Activated CD8-positive, alpha-beta T cell treated with anti-CD3 and anti-CD28 coated beads, Interleukin-2, amount 10 ng/mL, durations not matched to agents 7 days and 5 days (primary cell): ENCODE data around the gene AK3. TPM values are rescaled to one million over a fixed set of nuclear protein-coding genes. Genes with fewer than 3 reads are reported as not detected.
A peak's percentile ranks its signal among the peaks of the same experiment; 100 is the strongest.

Experiments used
- ATAC-seq: fragments of 150-1000 bp; cut with Tn5 transposase; one replicate; pipeline ENCODE4 v1.10.0; 2021; ENCODE audit warnings: moderate library complexity
- CTCF ChIA-PET: fragments of 350-600 bp; sonication (Branson Sonifier 250); formaldehyde crosslinking; loops from one replicate; lab custom pipeline; 2021; ENCODE audit warnings: antibody characterized with exemption; lab: Charles Lee
- POLR2A ChIA-PET: fragments of 350-600 bp; sonication (Branson Sonifier 250); formaldehyde crosslinking; loops from one replicate; lab custom pipeline; 2021; ENCODE audit warnings: antibody characterized with exemption; lab: Charles Lee
- DNase-seq: peaks from one replicate; pipeline ENCODE4 v3.0.0-alpha.2; 2020
- H3K27ac Mint-ChIP-seq: one replicate; pipeline ENCODE4 v1.8.0; 2021; ENCODE audit warnings: mild to moderate bottlenecking, mixed read lengths
- H3K27me3 Mint-ChIP-seq: one replicate; pipeline ENCODE4 v1.8.0; 2021; ENCODE audit warnings: low read depth, mixed read lengths
- H3K36me3 Mint-ChIP-seq: one replicate; pipeline ENCODE4 v1.8.0; 2021; ENCODE audit warnings: low read depth, mixed read lengths
- H3K4me1 Mint-ChIP-seq: one replicate; pipeline ENCODE4 v1.8.0; 2021; ENCODE audit warnings: low read depth, mixed read lengths
- H3K4me3 Mint-ChIP-seq: one replicate; pipeline ENCODE4 v1.8.0; 2021; ENCODE audit warnings: mild to moderate bottlenecking, mixed read lengths
- H3K9me3 Mint-ChIP-seq: one replicate; pipeline ENCODE4 v1.8.0; 2022; ENCODE audit warnings: mixed read lengths; ENCODE audit not compliant: insufficient read depth
- total RNA-seq, 2 experiments: library from RNA; stranded (reverse); gene quantifications; one replicate each; pipeline ENCODE4 v1.2.3, GENCODE V29; 2021

The AK3 gene
- total RNA-seq, 2 experiments from 2014 or later: 34.8 to 35.4 TPM

DNA sequence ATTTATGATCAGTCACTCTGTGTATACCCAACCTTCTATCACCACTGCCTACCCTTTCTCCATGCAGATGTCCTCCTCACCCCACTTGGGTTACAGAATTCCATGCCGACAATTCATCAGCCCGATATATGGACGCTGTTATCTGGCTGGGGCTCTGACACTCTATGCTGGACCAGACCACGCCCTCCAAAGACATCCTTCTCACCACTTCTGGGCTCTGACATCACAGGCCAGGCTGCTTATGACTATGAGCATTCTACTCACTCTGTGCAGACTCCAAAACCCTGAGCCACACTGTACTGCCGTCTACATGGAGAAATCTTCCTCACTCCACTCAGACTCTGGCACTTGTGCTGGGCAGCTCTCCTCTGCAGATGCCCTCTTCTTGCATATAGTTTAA, 7.6 kb upstream of the AK3 start:
- peaks cover 2% of the 10 kb centered on the region for H3K27me3 Mint-ChIP-seq
- no peak overlapping the region for H3K4me3 Mint-ChIP-seq
- ChIA-PET CTCF (interaction anchor here (0.9 to 2.3 kb wide), 4 partner anchors 11 to 144 kb away, joined by 3 to 14 read pairs (median 6); no protein-coding TSS in a partner anchor), POLR2A (interaction anchor here (1.8 kb wide), 1 partner anchor 8 kb away, joined by 9 read pairs; the partner anchor contains the start of gene AK3)
- DNase-seq: no peak
- peaks cover 2% of the 10 kb centered on the region for H3K4me1 Mint-ChIP-seq
- no peak overlapping the region for H3K27ac Mint-ChIP-seq
- H3K9me3 Mint-ChIP-seq: no peaks in the 10 kb centered on the region
- no peaks in the 10 kb centered on the region for H3K36me3 Mint-ChIP-seq
- no peak for ATAC-seq

GRCh38 chr9:4746278-4747030, 5.5 kb upstream of the AK3 start:
- no peaks in the 10 kb centered on the region for H3K9me3 Mint-ChIP-seq
- H3K27me3 Mint-ChIP-seq: no peaks in the 10 kb centered on the region
- H3K27ac Mint-ChIP-seq: no peak overlapping the region
- ChIA-PET CTCF (interaction anchor here (0.9 to 2.1 kb wide), 4 partner anchors 13 to 242 kb away, joined by 3 to 13 read pairs (median 5); partner anchors contain the start of gene RCL1), POLR2A (no interaction called here)
- no peak for ATAC-seq
- H3K4me3 Mint-ChIP-seq: no peak overlapping the region
- H3K36me3 Mint-ChIP-seq: no peaks in the 10 kb centered on the region
- DNase-seq: no peak
- H3K4me1 Mint-ChIP-seq: peaks cover 10% of the 10 kb centered on the region

DNA sequence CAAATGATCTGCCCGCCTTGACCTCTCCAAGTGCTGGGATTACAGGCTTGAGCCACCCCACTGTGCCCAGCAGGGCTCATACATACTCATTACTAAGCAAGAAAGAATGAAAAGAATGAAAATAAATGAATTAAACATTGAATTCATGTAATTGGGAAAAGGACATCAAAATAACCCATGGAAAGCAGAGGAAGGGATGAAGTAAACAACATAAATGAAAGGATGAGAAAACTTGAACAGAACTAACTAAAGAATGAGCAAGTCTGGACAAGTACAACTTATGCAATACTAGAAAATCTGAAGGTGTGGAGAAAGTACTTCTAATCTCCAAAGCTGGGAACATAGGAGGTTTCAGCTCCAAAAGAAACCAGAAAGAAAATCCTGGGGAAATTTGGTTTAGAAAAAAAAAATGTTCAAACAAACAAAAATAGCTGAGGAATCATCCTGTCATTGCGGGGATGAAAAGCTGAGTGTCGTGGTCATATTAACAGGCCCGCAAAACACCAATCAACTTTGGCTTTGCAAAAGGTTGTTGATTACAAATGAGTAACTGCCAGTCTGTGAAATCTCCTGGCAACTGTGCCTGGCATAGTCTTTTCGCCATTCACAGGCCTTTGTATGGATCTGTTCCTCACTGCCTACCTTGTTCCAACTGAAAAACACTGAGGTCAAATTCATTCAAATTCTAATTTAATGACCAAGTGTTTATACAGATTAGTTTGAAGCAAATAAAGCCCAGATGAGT, 2.3 kb upstream of the AK3 start:
- DNase-seq: no peak
- Mint-ChIP-seq H3K27ac (no peak overlapping the region), H3K9me3 (no peaks in the 10 kb centered on the region), H3K36me3 (peaks cover 6% of the 10 kb centered on the region), H3K4me1 (peaks cover 21% of the 10 kb centered on the region), H3K4me3 (no peak overlapping the region), H3K27me3 (no peaks in the 10 kb centered on the region)
- no peak for ATAC-seq
- ChIA-PET POLR2A (no interaction called here), CTCF (interaction anchor here (1.2 to 2.0 kb wide), 3 partner anchors 16 to 138 kb away, joined by 4 to 5 read pairs (median 5); partner anchors contain the start of gene CDC37L1)

DNA sequence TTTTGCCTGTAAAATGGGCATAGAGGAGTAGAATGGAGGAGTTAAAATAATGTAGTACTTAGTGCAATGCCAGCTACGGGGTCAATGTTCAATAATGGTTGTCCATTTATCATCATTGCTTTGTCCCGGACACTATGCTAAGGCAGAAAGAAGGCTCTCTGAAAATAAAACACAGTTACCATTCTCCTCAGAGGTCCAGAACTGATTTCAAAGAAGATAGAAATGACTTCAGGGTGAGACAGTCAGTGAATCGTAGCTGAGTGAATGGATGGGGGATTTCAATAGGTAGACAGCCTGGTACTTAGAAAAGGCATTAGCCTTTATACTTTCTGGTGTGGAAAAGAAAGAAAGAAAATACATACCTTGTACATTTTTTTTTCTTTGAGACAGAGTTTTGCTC, 1.2 kb upstream of the AK3 start:
- no peak overlapping the region for H3K27ac Mint-ChIP-seq
- POLR2A ChIA-PET: interaction anchor here (1.8 kb wide), 1 partner anchor 60 kb away, joined by 7 read pairs; no protein-coding TSS in a partner anchor

DNA sequence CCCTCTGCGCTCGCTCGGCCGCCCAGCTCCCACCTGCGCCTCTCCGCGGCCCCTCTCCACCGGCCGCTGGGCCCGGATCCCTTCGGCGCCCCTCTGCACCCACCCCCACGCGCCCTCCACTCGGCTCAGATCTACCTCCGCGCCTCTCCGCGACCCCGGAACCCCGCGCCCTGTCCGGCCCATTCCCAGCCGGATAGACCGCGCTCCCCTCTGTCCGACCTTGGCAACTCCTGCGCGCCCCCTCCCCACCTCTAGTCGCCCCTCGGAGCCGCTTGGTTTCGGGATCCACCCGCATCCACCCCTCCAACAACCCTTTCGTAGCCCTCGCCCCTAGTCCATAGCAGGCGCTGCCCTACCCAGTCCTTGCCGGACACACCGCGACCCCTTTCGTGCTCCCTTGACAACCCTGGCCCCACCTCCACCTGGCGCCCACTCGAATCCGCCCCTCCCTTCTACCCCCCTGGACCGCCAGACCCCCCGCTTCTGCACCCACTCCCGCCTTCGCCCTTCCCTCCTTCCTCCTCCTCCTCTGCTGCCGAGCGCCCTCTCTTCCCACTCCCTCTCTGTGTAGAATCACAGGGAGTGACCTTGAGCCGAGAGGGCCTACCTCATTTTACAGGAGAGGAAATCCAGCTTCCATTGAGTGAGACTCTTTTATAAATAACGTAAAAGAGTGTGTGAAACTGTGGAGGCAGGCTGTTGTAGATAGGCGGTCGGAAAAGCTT, 525 bp upstream of the AK3 start:
- Mint-ChIP-seq H3K36me3 (peaks cover 9% of the 10 kb centered on the region), H3K4me1 (peaks cover 30% of the 10 kb centered on the region), H3K9me3 (no peaks in the 10 kb centered on the region), H3K27ac (peak overlapping the region; percentile 74), H3K27me3 (no peaks in the 10 kb centered on the region), H3K4me3 (peak overlapping the region; percentile 88)
- POLR2A ChIA-PET: interaction anchor here (0.5 to 2.1 kb wide), 12 partner anchors 8 to 1215 kb away, joined by 3 to 19 read pairs (median 7); partner anchors contain the start of genes CDC37L1, JAK2 and SPATA6L
- DNase-seq (peak; percentile 29), ATAC-seq (peak; percentile 5)
- CTCF ChIA-PET: interaction anchor here (0.9 to 2.1 kb wide), 17 partner anchors 8 to 445 kb away, joined by 3 to 10 read pairs (median 4); partner anchors contain the start of genes CDC37L1 and PLPP6

More for the DNA sequence above, 1.2 kb upstream of the AK3 start:
- CTCF ChIA-PET: interaction anchor here (1.0 to 2.0 kb wide), 6 partner anchors 17 to 444 kb away, joined by 3 to 5 read pairs (median 4); partner anchors contain the start of gene CDC37L1
- no peak for DNase-seq
- Mint-ChIP-seq H3K4me3 (peak overlapping the region; percentile 88), H3K27me3 (no peaks in the 10 kb centered on the region), H3K4me1 (peaks cover 28% of the 10 kb centered on the region), H3K9me3 (no peaks in the 10 kb centered on the region), H3K36me3 (peaks cover 9% of the 10 kb centered on the region)
- ATAC-seq: no peak

- H3K9me3 Mint-ChIP-seq: no peaks in the 10 kb centered on the region
- peak overlapping the region; percentile 88 for H3K4me3 Mint-ChIP-seq
- ATAC-seq (no peak), DNase-seq (no peak)
- peaks cover 9% of the 10 kb centered on the region for H3K36me3 Mint-ChIP-seq
- peaks cover 30% of the 10 kb centered on the region for H3K4me1 Mint-ChIP-seq
- ChIA-PET POLR2A (interaction anchor here (0.6 to 2.1 kb wide), 24 partner anchors 9 to 1242 kb away, joined by 3 to 19 read pairs (median 4); partner anchors contain the start of genes CDC37L1, JAK2, PLGRKT and PLPP6), CTCF (interaction anchor here (0.6 to 2.1 kb wide), 20 partner anchors 8 to 684 kb away, joined by 3 to 10 read pairs (median 3); partner anchors contain the start of genes CDC37L1, PLPP6 and SPATA6L)
- no peaks in the 10 kb centered on the region for H3K27me3 Mint-ChIP-seq
- peak overlapping the region; percentile 90 for H3K27ac Mint-ChIP-seq
These were observed 689 bp downstream of the AK3 start for GRCh38 chr9:4740388-4740637.

GRCh38 chr9:4739587-4740387, 1.2 kb downstream of the AK3 start:
- Mint-ChIP-seq H3K4me3 (peak overlapping the region; percentile 88), H3K27ac (peak overlapping the region; percentile 90), H3K27me3 (no peaks in the 10 kb centered on the region), H3K9me3 (no peaks in the 10 kb centered on the region), H3K4me1 (peaks cover 31% of the 10 kb centered on the region), H3K36me3 (peaks cover 10% of the 10 kb centered on the region)
- CTCF ChIA-PET: interaction anchor here (0.7 to 2.1 kb wide), 18 partner anchors 7 to 685 kb away, joined by 3 to 10 read pairs (median 3); partner anchors contain the start of genes CDC37L1, PLPP6 and SPATA6L
- POLR2A ChIA-PET: interaction anchor here (0.6 to 2.1 kb wide), 19 partner anchors 9 to 1241 kb away, joined by 3 to 19 read pairs (median 4); partner anchors contain the start of genes CDC37L1, JAK2, PLGRKT and PLPP6
- no peak for ATAC-seq
- DNase-seq: no peak

DNA sequence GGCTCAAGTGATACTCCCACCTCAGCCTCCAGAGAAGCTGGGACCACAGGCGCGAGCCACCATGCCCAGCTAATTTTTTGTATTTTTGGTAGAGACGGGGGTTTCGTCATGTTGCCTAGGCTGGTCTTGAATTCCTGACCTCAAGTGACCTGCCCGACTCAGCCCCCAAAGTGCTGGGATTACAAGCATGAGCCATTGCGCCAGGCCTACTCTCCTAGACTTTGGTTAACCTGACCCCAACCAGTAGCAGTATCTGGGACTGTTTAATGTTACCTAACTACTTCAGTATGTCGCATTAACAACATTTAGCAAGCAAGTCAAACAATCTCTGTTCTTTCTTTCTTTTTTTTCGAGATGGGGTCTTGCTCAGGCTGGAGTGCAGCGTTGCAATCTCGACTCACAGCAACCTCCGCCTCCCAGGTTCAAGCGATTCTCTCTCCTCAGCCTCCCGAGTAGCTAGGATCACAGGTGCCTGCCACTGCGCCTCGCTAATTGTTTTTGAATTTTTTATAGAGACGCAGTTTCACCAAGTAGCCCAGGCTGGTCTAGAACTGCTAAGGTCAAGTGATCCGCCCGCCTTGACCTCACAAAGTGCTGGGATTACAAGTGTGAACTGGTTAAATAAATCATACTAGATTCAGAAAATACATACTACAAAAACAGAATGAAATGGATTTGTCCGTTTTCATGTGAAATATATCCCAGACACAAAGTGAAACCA, 2.0 kb downstream of the AK3 start:
- DNase-seq (no peak), ATAC-seq (no peak)
- H3K27me3 Mint-ChIP-seq: no peaks in the 10 kb centered on the region
- H3K9me3 Mint-ChIP-seq: no peaks in the 10 kb centered on the region
- peak overlapping the region; percentile 88 for H3K4me3 Mint-ChIP-seq
- POLR2A ChIA-PET: no interaction called here
- CTCF ChIA-PET: interaction anchor here (1.5 kb wide), 1 partner anchor 32 kb away, joined by 6 read pairs; no protein-coding TSS in a partner anchor
- H3K4me1 Mint-ChIP-seq: peaks cover 37% of the 10 kb centered on the region
- peak overlapping the region; percentile 90 for H3K27ac Mint-ChIP-seq
- peaks cover 13% of the 10 kb centered on the region for H3K36me3 Mint-ChIP-seq

DNA sequence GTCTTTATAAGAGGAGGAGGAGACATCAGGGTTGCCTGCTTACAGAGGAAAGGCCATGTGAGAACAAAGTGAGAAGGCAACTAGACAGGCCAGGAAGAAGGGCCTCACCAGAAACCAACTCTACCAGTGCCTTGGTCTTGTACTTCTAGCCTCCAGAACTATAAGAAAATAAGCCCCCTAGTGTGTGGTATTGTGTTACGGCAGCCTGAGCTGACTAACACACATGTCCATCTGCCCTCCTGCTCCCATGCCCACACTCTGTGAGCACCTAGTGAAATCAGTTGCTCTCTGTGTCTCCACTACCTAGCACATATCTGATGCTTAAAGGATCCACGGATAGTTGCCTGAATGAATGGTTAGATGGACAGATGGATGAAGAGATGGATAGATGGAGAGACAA, 6.9 kb downstream of the AK3 start:
- Mint-ChIP-seq H3K36me3 (peaks cover 17% of the 10 kb centered on the region), H3K4me1 (peaks cover 31% of the 10 kb centered on the region), H3K9me3 (no peaks in the 10 kb centered on the region), H3K4me3 (no peak overlapping the region), H3K27me3 (no peaks in the 10 kb centered on the region), H3K27ac (no peak overlapping the region)
- no peak for ATAC-seq
- DNase-seq: no peak
- POLR2A ChIA-PET: no interaction called here
- CTCF ChIA-PET: no interaction called here

DNA sequence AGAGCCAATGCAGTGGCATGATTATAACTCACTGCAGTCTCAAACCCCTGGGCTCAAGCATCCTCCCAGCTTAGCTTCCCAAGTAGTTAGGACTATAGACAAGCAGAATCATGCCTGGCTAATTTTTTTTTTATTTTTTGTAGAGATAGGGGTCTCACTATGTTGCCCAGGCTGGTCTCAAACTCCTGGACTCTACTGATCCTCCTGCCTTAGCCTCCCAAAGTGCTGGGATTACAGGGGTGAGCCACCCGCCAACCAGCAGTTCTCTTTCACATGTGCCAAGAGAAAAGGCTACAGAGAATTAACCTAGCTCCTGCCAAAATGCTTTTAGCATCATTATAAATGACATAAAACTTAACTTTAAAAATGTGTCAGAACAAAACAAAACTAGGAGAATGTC, 8.1 kb downstream of the AK3 start:
- POLR2A ChIA-PET: no interaction called here
- no peaks in the 10 kb centered on the region for H3K27me3 Mint-ChIP-seq
- CTCF ChIA-PET: interaction anchor here (0.7 to 0.9 kb wide), 2 partner anchors 7 to 256 kb away, joined by 3 read pairs; no protein-coding TSS in a partner anchor
- peaks cover 15% of the 10 kb centered on the region for H3K36me3 Mint-ChIP-seq
- ATAC-seq (no peak), DNase-seq (no peak)
- no peak overlapping the region for H3K4me3 Mint-ChIP-seq
- no peak overlapping the region for H3K27ac Mint-ChIP-seq
- peaks cover 23% of the 10 kb centered on the region for H3K4me1 Mint-ChIP-seq
- no peaks in the 10 kb centered on the region for H3K9me3 Mint-ChIP-seq
